CD4-positive, alpha-beta T cell treated with Interleukin-21 for 1 hour (primary cell): ENCODE measurements around the gene TNS2.
A peak's percentile ranks its signal among the peaks of the same experiment; 100 is the strongest.
"Not testable (repeated sequence)": the region's sequence is repeated elsewhere in the genome, so short reads cannot be mapped to it uniquely, and the experiment has no call there.

Experiments used
- DNase-seq: peaks from one replicate; pipeline ENCODE4 v3.0.0-alpha.2; 2020

TNS2 gene

GRCh38 chr12:53097207-53097563 lies 47.3 kb downstream of the TNS2 start:
- no peak for DNase-seq

GRCh38 chr12:53097564-53098353 lies 47.9 kb downstream of the TNS2 start, which contains the start of gene IGFBP6:
Gene IGFBP6 (plus strand): TSS chr12:53097667. CDS start chr12:53097718, 51 bp downstream.
- peak; percentile 63 for DNase-seq

DNA sequence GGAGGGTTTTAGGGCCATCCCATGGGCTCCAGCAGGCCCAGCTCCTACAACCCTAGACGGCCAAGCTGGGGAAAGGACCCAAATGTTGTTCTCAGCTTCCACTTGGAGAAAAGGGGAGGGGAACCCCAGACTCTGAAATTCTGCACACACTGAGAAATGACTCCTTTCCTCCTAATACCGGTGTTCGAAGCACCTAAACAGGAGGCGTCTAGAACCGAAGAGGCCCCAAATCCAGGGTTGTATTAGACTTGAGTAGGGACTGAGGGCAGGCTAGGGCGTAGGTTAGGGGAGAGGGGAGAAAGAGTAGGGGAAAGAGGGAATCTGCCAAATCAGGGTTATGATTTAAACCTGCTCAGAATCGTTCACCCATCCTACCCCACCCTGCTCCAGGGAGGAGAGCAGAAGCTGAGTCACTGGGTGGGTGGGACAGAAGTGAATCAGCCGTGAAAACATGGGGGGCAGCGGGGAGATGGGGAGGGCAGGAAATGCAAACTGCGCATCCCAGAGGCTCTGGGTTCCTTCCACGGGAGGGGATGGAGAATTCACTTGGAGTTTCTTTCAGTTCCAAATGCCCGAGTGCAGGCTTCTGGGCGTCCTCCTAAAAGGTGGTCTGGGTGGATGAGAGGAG lies 48.6 kb downstream of the TNS2 start:
- DNase-seq: no peak

DNA sequence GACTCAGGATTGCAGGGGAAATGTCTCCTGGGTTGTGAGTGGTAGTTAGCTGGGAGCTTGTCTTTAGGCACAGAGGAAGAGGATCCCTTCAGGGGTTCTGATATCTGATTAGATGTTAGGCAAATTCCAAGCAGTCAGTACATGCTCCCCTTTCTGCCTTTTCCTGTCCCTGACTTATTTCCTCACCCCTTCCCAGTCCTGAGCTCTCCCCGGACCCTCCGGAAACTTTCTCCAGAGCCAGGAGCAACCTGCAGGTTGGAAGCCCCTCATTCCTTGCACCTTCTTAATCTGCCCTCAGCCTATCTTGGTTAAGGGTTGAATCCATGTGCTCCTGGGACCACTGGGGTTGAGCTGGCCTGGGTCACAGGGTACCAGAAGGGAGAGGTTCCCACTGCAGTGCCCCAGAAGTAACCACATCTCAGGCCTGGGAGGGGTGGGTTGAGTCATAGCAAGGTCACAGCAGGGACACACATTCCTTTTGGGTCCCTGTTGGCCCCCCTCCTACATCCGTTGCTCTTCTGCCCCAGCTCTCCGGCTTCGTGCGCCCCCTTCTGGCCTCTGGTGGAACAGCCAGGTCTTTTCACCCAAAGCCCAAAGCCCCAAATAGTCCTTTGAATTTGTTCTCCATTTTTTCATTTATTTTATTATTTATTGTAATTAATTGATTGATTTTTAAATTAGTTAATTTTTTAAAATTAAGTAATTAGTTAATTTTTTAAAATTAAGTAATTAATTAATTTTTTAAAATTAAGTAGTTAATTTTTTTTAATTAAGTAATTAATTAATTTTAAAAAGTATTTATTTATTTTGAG lies 49.4 kb downstream of the TNS2 start:
- DNase-seq: peak; percentile 88

GRCh38 chr12:53100466-53101151 lies 50.7 kb downstream of the TNS2 start:
- DNase-seq: no peak

DNA sequence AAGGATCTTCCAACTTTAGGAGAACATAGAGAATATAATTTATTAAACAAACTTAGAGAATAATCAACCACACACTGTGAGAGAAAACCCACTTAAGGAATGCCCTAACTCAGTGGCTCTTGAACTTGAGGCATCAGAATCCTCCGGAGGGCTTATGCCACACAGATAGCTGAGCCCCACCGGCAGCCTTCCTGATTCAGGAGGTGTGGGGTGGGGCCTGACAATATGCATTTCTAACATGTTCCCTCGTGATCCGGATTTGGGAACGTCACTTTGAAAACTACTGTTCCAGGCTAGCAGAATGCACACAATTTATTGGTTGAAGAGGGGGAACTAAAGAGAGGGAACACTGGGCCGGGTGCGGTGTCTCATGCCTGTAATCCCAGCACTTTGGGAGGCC lies 51.4 kb downstream of the TNS2 start:
- no peak for DNase-seq

GRCh38 chr12:53101931-53102781 lies 52.3 kb downstream of the TNS2 start:
- DNase-seq: no peak

DNA sequence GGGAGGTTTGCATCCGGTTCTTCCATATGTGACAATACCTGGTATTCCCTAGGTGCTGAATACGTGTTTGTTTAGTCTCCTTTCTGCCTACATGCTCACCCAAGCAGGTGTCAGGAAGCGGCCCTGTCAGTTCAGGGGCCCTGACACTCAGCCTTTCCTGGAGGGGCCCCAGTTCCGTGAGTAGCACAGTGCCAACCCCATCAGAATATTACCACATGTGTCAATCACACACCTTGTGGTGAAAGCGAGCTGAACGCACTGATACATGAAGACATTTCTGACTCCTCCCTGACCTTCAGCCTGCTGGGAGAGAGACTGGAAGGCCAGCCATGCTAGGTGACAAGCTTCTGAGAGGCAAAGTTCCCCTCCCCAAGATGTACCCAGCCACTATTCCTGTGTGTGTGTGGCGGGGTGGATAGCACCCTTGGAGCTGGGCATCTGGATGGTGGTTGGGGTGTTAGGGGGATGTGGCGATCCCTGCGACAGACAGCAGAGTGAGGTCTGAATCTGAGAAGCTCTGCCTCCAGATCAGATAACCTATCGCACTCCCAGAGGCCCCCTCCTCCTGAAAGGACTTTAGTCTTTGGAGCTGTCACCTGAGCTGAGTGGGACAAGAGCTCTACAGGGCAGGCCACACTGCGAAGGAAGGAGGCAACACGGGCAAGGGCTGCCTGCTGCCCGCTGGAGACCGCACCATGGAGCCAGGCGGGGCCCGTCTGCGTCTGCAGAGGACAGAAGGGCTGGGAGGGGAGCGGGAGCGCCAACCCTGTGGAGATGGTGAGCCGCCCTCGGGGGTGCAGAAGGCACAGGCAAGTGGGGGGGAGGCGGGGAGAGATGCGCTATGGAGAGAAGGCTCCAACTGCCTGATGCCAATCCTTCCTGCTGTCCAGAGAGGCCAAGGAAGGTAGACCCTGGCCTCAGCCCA lies 53.3 kb downstream of the TNS2 start, which contains the start of gene SOAT2:
TSS of gene SOAT2 (plus strand) at position 604 of the 925 bp plus-strand sequence. CDS start at position 696, 92 bp downstream.
- peak; percentile 58 for DNase-seq

GRCh38 chr12:53103860-53104305 lies 54.0 kb downstream of the TNS2 start:
- DNase-seq: peak; percentile 34

- DNase-seq: no peak
These were observed 55.4 kb downstream of the TNS2 start for GRCh38 chr12:53105256-53105655.

DNA sequence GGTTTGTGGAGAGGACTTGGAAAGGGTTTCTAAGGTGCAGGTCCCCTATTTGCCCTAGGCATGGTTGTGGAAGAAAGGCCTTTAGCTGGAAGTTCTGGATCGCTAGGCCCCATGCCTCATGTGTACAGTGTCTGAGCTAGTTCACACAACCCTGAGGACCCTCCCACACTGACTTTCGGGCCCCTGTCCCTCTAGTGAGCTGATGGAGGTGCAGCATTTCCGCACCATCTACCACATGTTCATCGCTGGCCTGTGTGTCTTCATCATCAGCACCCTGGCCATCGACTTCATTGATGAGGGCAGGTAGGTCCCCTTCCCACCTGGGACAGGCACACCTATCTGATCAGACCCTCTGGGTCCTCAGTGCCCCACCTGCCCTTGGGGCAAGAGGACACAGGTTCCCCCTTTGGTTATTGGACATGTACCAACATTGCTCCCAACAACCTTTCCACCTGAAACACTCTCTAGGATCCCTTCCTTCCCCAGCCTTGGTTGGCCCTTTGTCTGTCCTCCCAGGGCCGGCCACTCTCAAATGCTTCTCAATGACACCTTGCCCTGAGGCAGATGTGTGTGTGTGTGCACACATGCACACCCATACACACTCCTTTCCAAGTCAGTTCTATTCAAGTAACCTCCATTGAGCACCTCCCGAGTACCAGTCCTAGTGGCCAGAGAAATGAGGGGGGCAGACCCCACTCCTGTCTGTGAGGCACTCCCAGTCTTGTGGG lies 56.0 kb downstream of the TNS2 start:
- DNase-seq: no peak

GRCh38 chr12:53107122-53107521 lies 57.3 kb downstream of the TNS2 start:
- DNase-seq: no peak

DNA sequence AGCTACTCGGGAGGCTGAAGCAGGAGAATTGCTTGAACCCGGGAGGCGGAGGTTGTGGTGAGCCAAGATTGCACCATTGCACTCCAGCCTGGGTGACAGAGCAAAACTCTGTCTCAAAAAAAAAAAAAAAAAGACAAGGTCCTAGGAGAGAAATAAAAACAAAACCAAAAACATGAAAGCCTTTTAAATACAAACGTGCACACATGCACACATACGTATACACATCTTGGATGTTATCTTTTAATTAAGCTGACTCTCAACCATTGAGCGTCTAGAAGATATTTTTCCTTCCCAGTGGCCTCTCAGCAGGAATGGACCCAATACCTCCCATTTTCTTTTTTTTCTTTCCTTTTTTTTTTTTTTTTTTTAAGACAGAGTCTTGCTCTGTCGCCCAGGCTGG lies 62.6 kb downstream of the TNS2 start:
- not testable (repeated sequence) for DNase-seq

GRCh38 chr12:53113136-53113705 lies 63.4 kb downstream of the TNS2 start:
- no peak for DNase-seq

- no peak for DNase-seq
These were observed 64.1 kb downstream of the TNS2 start for GRCh38 chr12:53113951-53114350.
